NCI-H2171 (cell line): ENCODE measurements around the gene GTF2H2C.
"Not testable (repeated sequence)": the region's sequence is repeated elsewhere in the genome, so short reads cannot be mapped to it uniquely, and the experiment has no call there.

Source experiments
- DNase-seq: peaks from one replicate; lab custom pipeline; 2025; lab: John Stamatoyannopoulos, UW

GTF2H2C gene

DNA sequence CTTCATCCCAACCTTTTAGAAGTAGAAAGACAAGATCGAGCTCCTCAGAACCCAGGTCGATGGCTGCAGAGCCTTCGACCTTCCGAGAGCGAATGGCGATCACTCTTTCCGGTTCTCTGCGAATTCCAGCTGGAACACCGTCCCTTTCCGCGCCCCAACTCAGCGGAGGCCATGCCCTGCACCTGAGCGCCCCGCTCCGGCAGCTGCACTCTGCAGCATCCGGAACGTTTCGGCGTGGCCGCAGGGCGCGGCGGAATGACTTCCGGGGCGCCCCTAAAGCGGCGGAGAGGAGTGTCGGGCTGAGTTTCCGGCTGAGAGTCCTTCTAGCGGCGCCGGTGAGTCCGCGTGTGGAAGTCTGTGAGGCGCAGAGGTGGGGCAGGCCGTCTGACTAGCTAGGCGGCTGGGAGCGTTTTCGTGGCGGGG, at the start of gene GTF2H2C:
Gene GTF2H2C (plus strand): TSS at position 284 of the 423 bp plus-strand sequence. CDS start 4,942 bp downstream, outside the sequence.
- not testable (repeated sequence) for DNase-seq

GRCh38 chr5:69510694-69511093, 49.3 kb upstream of the GTF2H2C start:
- DNase-seq = no peak

- DNase-seq = no peak
Measured at GRCh38 chr5:69512740-69513260, 47.2 kb upstream of the GTF2H2C start.

DNA sequence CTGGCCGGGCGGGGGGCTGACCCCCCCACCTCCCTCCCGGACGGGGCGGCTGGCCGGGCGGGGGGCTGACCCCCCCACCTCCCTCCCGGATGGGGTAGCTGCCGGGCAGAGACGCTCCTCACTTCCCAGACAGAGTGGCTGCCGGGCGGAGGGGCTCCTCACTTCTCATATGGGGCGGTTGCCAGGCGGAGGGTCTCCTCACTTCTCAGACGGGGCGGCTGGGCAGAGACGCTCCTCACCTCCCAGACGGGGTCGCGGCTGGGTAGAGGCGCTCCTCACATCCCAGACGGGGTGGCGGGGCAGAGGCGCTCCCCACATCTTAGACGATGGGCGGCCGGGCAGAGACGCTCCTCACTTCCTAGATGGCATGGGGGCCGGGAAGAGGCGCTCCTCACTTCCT, 44.4 kb upstream of the GTF2H2C start:
- not testable (repeated sequence) for DNase-seq

DNA sequence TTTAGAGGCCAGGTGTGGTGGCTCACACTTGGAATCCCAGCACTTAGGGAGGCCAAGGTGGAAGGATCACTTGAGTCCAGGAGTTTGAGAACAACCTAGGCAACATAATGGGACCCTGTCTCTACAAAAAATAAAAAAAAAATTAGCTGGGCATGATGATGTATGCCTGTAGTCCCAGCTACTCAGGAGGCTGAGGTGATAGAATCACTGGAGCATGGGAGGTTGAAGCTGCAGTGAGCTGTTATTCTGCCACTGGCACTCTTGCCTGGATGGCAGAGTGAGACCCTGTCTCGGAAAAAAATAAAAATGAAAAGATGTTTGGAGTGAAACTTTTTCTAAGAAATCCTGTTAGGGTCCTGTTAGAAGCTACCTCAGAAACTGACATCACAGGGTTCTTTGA, 43.2 kb upstream of the GTF2H2C start:
- DNase-seq = no peak

- DNase-seq = no peak
Measured at GRCh38 chr5:69517763-69518212, 42.2 kb upstream of the GTF2H2C start.

GRCh38 chr5:69519285-69519684, 40.7 kb upstream of the GTF2H2C start:
- DNase-seq = no peak

DNA sequence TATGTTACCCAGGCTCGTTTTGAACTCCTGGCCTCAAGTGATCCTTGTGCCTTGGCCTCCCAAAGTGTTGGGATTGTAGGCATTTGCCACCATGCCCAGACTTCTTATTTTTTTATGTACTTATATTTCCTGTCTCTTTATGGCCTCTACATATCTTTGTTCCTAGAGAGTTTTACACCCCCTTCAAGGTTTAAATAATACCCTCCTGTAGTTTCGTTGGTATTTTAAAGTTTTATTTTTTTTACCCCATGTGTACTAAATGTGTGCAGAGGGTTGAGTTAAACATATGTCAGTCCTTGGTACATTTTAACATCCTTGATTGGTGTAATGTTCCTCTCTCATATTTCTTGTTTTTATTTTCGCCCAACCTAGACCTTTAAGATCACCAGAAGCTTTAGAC, 38.0 kb upstream of the GTF2H2C start:
- no peak for DNase-seq

DNA sequence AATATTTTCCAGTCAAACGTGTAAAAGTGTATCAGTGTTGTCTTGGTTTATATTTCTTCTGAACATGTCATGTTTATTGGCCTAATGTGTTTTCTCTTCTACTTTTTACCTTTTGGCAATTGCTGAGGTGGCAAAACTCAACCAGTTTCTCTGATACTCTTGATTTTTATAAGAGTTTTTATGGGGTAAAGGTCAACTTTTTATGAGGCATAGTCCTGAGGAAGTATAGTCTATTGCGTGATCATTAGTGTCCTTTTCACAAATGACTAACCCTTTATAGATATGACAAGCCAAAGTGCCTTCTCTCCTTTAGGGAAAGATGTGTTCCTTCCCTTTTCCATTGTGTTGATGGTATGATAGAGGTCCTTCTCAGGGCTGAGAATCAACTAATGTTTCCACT, 34.5 kb upstream of the GTF2H2C start:
- no peak for DNase-seq

DNA sequence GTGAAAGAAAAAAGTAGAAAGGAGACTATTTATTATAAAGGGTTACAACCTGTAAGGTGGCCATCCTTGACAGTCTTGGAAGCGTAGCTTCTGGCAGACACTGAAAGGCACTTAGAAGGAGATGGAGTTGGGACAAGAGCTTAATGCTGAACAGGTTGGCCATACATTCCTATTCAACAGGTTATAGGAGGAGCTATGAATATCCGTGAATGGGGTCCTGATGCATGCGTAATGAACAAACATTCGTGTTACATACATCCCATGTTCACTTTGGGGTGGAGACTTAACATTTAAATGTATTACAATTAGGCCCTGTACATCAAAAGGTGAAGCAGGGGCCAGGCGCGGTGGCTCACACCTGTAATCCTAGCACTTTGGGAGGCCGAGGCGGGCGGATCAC, 33.3 kb upstream of the GTF2H2C start:
- no peak for DNase-seq

GRCh38 chr5:69527128-69527770, 32.7 kb upstream of the GTF2H2C start:
- DNase-seq = no peak

- no peak for DNase-seq
Measured at GRCh38 chr5:69528035-69528434, 32.0 kb upstream of the GTF2H2C start.

GRCh38 chr5:69528609-69529008, 31.4 kb upstream of the GTF2H2C start:
- no peak for DNase-seq

- DNase-seq = no peak
Measured at GRCh38 chr5:69530561-69531405, 29.2 kb upstream of the GTF2H2C start.

GRCh38 chr5:69531406-69531801, 28.6 kb upstream of the GTF2H2C start:
- no peak for DNase-seq

DNA sequence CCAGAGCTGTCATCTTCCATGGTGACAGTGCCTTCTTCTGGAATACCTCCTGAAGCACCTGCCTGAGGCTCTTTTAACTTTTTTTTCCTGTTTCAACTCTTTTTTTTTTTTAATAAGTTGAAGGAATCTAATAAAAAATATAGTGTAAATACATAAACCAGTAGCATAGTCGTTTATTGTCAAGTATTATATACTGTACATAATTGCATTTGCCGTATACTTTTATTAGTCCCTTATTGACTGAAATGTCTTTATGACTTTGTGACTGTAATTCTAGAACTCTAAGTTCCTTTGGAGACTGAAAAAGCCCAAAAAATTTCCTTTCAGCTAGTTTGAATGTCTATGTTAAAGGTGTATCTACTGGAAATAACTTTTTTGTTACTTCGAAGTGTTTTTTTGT, 22.1 kb upstream of the GTF2H2C start:
- not testable (repeated sequence) for DNase-seq

DNA sequence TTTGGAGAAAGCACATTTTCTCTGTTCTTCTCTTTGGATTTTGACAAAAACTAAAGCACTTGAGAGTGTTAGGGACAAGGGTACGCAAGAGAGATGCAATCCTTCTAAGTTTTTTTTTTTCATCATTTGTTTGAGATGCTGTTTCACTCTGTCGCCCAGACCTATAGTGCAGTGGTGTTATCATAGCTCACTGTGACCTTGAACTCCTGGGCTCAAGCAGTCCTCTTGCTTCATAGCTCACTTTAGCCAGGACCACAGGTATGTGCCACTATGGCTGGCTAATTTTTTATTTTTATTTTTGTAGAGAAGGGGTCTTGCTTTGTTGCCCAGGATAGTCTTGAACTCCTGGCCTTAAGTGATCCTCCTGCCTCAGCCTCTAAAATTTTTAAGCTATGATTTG, 21.3 kb upstream of the GTF2H2C start:
- not testable (repeated sequence) for DNase-seq

DNA sequence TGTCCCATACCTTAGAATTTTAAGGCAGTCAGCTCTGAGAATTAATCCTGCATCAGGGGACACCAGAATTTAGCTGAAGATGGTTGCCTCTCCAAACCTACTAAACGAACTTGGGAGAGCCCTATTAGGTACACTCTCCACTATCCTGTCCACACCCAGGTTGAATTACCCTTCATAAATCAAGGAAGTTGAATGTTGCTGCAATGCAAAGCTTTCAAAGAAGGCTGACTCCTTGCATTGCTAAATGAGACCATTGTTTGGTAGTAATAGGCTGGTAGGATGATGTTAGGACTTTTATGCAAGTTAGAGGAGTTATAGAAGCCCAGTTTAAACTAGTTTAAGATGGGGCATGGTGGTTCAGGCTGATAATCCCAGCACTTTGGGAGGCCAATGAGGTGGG, 18.6 kb upstream of the GTF2H2C start:
- not testable (repeated sequence) for DNase-seq

DNA sequence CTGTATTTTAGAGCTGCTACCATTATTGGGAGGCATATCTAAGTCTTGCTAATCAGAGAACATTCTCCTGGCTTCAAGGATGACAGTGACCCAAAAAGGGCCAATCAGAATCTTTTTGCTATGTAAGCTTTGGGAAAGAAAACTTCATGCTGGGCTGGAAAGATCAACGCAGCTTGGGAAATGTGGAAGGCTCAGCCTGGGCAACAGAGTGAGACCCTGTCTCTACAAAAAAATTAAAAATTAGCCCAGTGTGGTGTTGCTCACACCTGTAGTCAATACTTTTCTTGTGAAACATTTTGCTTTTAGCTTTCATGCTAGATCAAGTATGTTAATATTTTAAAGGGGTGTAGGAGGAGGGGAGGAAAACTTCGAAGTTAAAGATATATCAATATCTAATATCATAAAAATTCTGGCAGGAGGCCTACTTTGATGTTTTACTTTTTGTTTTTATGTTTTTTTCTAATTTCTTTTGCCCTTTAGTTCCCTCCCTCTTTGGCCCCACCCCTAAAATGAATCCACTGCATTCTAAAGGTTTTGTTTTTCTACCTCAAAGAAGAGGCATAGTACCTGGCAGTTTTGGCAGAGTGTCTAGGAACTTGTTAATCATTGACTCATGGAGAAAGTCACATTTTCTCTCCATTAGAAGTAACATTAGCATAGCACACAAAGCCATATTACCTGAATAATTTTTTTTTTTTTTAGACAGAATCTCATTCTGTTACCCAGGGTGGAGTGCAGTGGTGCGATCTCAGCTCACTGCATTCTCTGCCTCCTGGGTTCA, 17.0 kb upstream of the GTF2H2C start:
- DNase-seq = not testable (repeated sequence)

DNA sequence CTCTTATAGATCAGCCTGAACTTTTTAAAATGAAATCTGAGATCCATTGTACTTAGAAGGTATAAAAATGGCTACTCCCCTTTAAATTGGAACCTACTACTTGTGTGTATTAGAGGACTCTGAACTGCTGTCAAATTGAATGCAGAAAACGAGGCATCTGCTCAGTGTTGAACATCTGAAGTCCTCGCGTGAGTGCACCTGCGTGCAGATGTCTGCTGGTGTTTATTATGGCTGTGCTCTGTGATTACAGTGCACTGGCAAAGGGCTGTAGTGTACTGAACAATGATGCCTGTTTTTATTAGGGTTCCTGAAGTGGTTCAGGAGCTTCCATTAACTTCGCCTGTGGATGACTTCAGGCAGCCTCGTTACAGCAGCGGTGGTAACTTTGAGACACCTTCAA, 15.4 kb upstream of the GTF2H2C start:
- not testable (repeated sequence) for DNase-seq

GRCh38 chr5:69560587-69561431, 818 bp downstream of the GTF2H2C start:
- DNase-seq = not testable (repeated sequence)
